Measurements from ENCODE around the gene VSIG2.

The VSIG2 gene

DNA sequence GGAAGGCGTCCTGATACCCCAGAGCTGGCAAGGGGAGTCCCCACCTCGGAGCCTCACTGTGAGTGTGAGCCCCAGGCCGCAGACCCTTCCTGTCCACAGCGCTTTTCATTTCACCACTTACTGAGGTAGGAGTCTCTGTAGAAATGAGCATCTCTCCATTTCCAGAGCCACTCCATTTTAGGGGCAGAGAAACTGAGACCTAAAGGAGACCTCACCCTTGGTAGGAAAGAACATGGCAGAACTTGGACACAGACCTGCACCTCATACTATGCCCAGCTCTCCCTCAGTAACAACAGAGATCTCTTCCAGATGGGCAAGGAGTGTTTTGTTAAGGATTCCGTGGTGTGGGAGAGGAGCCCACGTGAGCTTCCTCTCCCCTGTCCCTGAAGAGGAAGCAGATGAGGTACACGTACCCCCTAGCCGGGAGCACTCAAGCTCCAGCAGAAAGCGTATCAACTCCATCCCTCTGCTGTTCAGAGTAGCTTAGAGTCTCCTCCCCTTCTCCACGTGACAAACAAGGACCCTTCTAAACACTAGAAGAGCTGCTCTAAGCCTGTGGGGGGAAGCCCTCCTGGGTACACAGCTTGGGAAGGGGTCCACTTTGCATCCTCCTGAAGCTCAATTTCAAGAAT is 532 bp upstream of the VSIG2 start:
- POLR2A ChIA-PET = interaction anchor here (0.6 to 2.0 kb wide), 4 partner anchors 9 to 108 kb away, joined by 3 to 9 read pairs (median 4); partner anchors contain the start of genes NRGN, SIAE and SPA17
- Histone ChIP-seq H3K36me3 (ENCODE audit: control insufficient read depth in 2 of 2, insufficient read depth in 1 of 2, low read length in 2 of 2) (no peaks in the 10 kb centered on the region), H3K9me3 (ENCODE audit: control insufficient read depth, insufficient read depth, low read depth, low read length) (no peaks in the 10 kb centered on the region), H3K4me1 (ENCODE audit: control insufficient read depth, insufficient read depth, low read length) (no peaks in the 10 kb centered on the region), H3K4me3 (ENCODE audit: low read depth, low read length) (no peak overlapping the region), H3K27ac (ENCODE audit: extremely low read depth, low read depth, low read length) (no peak overlapping the region)
- CTCF ChIA-PET = interaction anchor here (0.6 to 2.1 kb wide), 5 partner anchors 11 to 84 kb away, joined by 3 to 9 read pairs (median 7); no protein-coding TSS in a partner anchor
- no peak for TF ChIP-seq ZNF843 (tag by site-specific recombination; IDR thresholded peaks at IDR 0.05)
- TF ChIP-seq ZNF362 (tag by site-specific recombination; IDR thresholded peaks at IDR 0.05) = no peak
- TF ChIP-seq ZBTB48 (tag by site-specific recombination; IDR thresholded peaks at IDR 0.05) = no peak
- TF ChIP-seq KLF9 (tag by site-specific recombination; IDR thresholded peaks at IDR 0.05; ENCODE audit: low read depth) = no peak
- TF ChIP-seq ZNF423 (tag by site-specific recombination; IDR thresholded peaks at IDR 0.05) = no peak
- TF ChIP-seq HOXA7 (CRISPR knock-in tag; IDR thresholded peaks at IDR 0.05; ENCODE audit: borderline replicate concordance) = no peak
- no peak for TF ChIP-seq OVOL3 (tag by site-specific recombination; IDR thresholded peaks at IDR 0.05)
- no peak for TF ChIP-seq HOXC10 (CRISPR knock-in tag; IDR thresholded peaks at IDR 0.05)
- TF ChIP-seq SCRT2 (tag by site-specific recombination; IDR thresholded peaks at IDR 0.05) = no peak
- no peak for TF ChIP-seq ZNF558 (tag by site-specific recombination; IDR thresholded peaks at IDR 0.05)
- no peak for TF ChIP-seq ZNF311 (tag by site-specific recombination; IDR thresholded peaks at IDR 0.05; ENCODE audit: borderline replicate concordance)
- no peak for TF ChIP-seq ZEB2 (tag by site-specific recombination; IDR thresholded peaks at IDR 0.05)
- no peak for TF ChIP-seq ZNF645 (tag by site-specific recombination; IDR thresholded peaks at IDR 0.05)
- TF ChIP-seq ZNF10 (tag by site-specific recombination; IDR thresholded peaks at IDR 0.05) = no peak

- Histone ChIP-seq H3K4me1 (ENCODE audit: control insufficient read depth, insufficient read depth, low read length) (no peaks in the 10 kb centered on the region), H3K9me3 (ENCODE audit: control insufficient read depth, insufficient read depth, low read depth, low read length) (no peaks in the 10 kb centered on the region), H3K27ac (ENCODE audit: extremely low read depth, low read depth, low read length) (no peak overlapping the region), H3K36me3 (ENCODE audit: control insufficient read depth in 2 of 2, insufficient read depth in 1 of 2, low read length in 2 of 2) (no peaks in the 10 kb centered on the region), H3K4me3 (ENCODE audit: low read depth, low read length) (no peak overlapping the region)
- ChIA-PET POLR2A (no interaction called here), CTCF (interaction anchor here (1.2 kb wide), 1 partner anchor 27 kb away, joined by 3 read pairs; no protein-coding TSS in a partner anchor)
- TF ChIP-seq, protein P1, sequence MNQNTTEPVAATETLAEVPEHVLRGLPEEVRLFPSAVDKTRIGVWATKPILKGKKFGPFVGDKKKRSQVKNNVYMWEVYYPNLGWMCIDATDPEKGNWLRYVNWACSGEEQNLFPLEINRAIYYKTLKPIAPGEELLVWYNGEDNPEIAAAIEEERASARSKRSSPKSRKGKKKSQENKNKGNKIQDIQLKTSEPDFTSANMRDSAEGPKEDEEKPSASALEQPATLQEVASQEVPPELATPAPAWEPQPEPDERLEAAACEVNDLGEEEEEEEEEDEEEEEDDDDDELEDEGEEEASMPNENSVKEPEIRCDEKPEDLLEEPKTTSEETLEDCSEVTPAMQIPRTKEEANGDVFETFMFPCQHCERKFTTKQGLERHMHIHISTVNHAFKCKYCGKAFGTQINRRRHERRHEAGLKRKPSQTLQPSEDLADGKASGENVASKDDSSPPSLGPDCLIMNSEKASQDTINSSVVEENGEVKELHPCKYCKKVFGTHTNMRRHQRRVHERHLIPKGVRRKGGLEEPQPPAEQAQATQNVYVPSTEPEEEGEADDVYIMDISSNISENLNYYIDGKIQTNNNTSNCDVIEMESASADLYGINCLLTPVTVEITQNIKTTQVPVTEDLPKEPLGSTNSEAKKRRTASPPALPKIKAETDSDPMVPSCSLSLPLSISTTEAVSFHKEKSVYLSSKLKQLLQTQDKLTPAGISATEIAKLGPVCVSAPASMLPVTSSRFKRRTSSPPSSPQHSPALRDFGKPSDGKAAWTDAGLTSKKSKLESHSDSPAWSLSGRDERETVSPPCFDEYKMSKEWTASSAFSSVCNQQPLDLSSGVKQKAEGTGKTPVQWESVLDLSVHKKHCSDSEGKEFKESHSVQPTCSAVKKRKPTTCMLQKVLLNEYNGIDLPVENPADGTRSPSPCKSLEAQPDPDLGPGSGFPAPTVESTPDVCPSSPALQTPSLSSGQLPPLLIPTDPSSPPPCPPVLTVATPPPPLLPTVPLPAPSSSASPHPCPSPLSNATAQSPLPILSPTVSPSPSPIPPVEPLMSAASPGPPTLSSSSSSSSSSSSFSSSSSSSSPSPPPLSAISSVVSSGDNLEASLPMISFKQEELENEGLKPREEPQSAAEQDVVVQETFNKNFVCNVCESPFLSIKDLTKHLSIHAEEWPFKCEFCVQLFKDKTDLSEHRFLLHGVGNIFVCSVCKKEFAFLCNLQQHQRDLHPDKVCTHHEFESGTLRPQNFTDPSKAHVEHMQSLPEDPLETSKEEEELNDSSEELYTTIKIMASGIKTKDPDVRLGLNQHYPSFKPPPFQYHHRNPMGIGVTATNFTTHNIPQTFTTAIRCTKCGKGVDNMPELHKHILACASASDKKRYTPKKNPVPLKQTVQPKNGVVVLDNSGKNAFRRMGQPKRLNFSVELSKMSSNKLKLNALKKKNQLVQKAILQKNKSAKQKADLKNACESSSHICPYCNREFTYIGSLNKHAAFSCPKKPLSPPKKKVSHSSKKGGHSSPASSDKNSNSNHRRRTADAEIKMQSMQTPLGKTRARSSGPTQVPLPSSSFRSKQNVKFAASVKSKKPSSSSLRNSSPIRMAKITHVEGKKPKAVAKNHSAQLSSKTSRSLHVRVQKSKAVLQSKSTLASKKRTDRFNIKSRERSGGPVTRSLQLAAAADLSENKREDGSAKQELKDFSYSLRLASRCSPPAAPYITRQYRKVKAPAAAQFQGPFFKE (tag by site-specific recombination; IDR thresholded peaks at IDR 0.05; ENCODE audit: borderline replicate concordance) = no peak
- TF ChIP-seq ZBTB1 (tag by site-specific recombination; IDR thresholded peaks at IDR 0.05) (no peak), ZNF341 (tag by site-specific recombination; IDR thresholded peaks at IDR 0.05; ENCODE audit: low read depth) (no peak), ZNF133 (tag by site-specific recombination; IDR thresholded peaks at IDR 0.05) (no peak), OSR2 (tag by site-specific recombination; IDR thresholded peaks at IDR 0.05) (no peak)
Observed at GRCh38 chr11:124751391-124751740, 689 bp downstream of the VSIG2 start.
